IPS-NIHi11 (cell line): ENCODE data around the gene ZDHHC5.
"Not testable (repeated sequence)": the region's sequence is repeated elsewhere in the genome, so short reads cannot be mapped to it uniquely, and the experiment has no call there.

Experiments used
- DNase-seq: peaks from one replicate; pipeline ENCODE4 v3.0.0; 2012; ENCODE audit warnings: mixed read lengths, low spot score

Gene ZDHHC5

GRCh38 chr11:57667117-57667735 lies 688 bp upstream of the ZDHHC5 start:
- DNase-seq: peak; percentile 90

DNA sequence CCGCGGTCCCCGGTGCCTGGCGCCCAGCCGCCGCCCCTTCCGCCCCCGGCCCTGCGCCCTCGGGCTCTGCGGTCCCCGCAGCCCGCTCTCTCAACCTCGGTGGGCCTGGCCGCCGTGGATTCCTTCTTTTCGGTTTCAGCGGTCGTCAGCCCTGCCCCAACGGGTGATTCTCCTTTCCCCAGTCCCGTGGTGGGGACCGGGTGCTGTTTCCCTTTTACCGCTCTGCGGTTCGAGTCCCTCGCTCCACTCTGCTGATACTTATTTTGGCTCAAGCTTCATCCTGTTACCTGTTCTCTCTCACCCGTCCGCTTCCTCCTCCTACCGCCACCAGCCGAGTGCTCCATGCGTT lies 494 bp downstream of the ZDHHC5 start:
- DNase-seq: no peak

GRCh38 chr11:57674251-57674650 lies 6.3 kb downstream of the ZDHHC5 start:
- DNase-seq: no peak

DNA sequence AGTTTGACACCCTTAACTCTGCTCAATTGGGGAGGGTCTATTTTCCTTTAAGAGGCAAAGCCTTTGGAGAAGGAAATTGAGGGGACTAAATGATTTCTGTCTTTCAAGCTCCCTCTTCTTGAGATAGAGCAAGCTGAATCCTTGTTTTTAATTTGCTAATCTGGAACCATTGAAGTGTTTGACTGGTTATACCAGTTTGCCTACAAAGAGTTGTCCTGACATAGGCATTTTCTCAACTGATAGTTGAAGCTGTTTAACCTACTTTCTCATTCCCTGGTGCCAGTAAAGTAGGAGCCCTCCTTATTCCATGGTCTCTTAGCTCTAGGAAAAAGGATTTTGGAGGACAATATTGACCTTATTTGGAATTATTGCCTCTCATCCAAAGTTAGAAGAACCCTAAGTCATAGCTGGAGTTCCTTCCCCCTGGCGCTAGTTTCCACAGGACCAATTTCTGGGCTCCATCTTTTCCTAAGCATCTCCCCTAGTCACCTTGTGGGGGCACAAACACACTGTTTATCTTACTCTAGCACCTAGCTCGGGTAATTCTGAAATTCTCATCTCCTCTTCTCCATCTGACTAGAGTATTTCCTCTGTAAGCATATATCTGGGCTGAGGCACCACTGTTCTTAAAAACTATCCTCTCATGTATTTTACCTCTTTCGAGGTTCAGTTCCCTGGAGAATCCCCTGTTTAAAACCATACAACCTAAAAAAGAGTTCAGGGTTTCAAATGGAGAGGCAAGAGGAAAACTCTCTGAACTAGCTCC lies 7.4 kb downstream of the ZDHHC5 start:
- no peak for DNase-seq

- no peak for DNase-seq
These were observed 11.5 kb downstream of the ZDHHC5 start for GRCh38 chr11:57679396-57679795.

- DNase-seq: no peak
These were observed 12.6 kb downstream of the ZDHHC5 start for GRCh38 chr11:57680552-57680874.

- DNase-seq: no peak
These were observed 13.3 kb downstream of the ZDHHC5 start for GRCh38 chr11:57681168-57681567.

- DNase-seq: not testable (repeated sequence)
These were observed 22.6 kb downstream of the ZDHHC5 start for GRCh38 chr11:57690474-57690873.

- DNase-seq: no peak
These were observed 31.0 kb downstream of the ZDHHC5 start for GRCh38 chr11:57698843-57699365.

- no peak for DNase-seq
These were observed 31.9 kb downstream of the ZDHHC5 start for GRCh38 chr11:57699813-57700212.

DNA sequence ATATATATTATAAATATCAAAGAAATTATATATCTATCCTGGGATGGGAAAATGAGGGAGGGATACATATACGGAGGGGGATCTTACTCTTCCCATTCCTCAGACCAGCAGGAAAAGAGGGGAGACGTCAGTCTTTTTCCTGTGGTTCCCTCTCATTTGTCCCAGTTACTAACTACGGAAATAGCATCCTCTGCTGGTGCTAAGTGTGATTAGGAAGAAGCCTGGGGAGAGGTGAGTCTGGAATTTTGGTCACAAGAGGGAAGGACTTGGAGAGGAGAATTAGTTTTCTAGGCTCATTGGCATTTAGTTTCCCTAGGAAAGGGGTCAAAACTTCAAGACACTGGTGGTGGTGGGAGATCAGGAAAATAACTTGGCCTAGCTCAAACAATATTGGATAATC lies 32.5 kb downstream of the ZDHHC5 start:
- DNase-seq: no peak

DNA sequence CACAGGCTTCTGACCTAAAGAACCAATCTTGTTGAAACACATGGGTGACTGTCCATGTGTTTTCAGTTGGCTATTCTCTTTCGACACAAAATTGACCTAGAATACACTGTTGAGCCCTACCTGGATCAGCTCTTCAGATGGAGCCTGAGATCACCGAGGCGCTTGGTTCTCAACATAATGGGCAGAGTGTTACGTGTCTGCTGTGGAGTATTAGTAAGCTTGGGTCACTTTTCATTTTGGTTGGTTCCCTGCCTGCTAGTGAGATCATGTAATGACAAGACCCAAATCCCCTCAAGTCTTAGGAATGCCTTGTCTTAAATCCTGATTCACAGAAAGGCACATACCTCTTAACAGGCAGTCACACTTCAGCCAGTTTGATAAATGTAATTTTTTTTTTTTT lies 35.4 kb downstream of the ZDHHC5 start:
- no peak for DNase-seq

DNA sequence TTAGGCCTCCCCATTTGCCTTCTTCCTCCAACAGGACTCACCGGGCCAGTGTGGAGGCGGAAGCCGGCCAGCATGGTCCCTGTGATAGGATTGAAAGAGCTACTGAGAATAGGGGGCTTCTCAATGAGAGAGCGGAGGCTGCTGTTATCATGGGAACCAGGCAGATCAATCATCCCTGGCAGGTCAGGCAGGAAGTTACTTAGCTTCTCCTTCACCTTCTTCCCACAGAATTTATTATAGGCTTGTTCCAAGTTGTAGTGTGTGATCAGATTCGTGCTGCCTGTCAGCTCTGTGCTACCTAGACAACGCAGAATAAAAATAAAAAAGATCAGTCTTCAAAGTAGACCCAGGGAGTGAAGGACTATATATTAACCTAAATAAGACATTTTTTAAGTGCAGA lies 37.0 kb downstream of the ZDHHC5 start:
- no peak for DNase-seq

GRCh38 chr11:57705432-57705831 lies 37.5 kb downstream of the ZDHHC5 start:
- DNase-seq: not testable (repeated sequence)

DNA sequence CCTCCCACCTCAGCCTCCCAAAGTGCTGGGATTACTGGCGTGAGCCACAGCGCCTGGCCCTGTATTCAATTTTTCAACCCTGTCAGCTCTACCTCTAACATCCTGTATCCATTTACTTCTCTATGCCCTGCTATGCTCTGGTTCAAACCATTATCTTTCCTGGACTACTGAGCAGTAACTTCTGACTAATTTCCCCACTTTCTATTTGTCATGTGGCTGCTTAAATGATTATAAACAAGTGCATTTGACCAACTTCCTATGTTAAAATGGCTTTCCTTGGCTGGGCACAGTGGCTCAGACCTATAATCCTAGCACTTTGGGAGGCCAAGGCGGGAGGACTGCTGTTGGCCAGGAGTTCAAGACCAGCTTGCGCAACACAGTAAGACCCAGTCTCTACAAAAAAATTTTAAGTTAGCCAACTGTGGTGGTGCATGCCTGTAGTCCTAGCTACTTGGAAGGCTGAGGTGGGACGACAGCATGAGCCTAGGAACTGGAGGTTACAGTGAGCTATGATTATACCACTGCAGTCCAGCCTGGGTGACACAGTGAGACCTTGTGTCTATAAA lies 42.0 kb downstream of the ZDHHC5 start:
- DNase-seq: no peak

GRCh38 chr11:57711414-57712255 lies 43.7 kb downstream of the ZDHHC5 start, which contains the start of gene MED19:
TSS of gene MED19 (minus strand) at chr11:57712215. CDS start at chr11:57712179, 36 bp downstream.
- DNase-seq: peak; percentile 92

GRCh38 chr11:57712256-57713150 lies 44.6 kb downstream of the ZDHHC5 start, which contains the start of gene TMX2:
TSS of gene TMX2 (plus strand) at chr11:57712593. CDS start at chr11:57712619, 26 bp downstream.
- peak; percentile 89 for DNase-seq

GRCh38 chr11:57713835-57714234 lies 45.9 kb downstream of the ZDHHC5 start:
- DNase-seq: no peak

DNA sequence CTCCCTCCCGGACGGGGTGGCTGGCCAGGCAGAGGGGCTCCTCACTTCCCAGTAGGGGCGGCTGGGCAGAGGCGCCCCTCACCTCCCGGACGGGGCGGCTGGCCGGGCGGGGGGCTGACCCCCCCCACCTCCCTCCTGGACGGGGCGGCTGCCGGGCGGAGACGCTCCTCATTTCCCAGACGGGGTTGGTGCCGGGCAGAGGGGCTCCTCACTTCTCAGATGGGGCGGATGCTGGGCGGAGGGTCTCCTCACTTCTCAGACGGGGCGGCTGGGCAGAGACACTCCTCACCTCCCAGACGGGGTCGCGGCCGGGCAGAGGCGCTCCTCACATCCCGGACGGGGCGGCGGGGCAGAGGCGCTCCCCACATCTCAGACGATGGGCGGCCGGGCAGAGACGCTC lies 48.8 kb downstream of the ZDHHC5 start:
- not testable (repeated sequence) for DNase-seq

- no peak for DNase-seq
These were observed 59.3 kb downstream of the ZDHHC5 start for GRCh38 chr11:57727185-57727584.

DNA sequence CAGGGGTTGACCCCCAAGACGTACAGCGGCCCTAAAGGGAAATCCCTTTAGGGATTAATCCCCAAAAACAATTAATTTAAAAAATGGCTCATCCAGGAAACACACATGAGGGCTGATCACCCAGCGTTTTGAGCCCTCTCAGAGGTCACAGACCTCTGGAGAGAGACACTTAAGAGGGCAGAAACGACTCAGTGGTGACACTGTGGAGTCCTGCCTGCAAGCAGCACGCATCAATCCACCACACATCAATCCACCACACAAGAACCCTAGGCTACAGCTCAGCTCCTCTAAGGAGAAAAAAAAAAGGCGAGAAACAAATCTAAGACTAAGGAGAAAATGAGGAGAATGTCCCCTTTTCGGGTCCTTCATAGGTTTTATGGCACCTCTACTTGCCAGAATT lies 60.9 kb downstream of the ZDHHC5 start:
- no peak for DNase-seq
